ENCODE data around the gene TMEM269. TPM values are rescaled to one million over a fixed set of nuclear protein-coding genes. Genes with fewer than 3 reads are reported as not detected.

TMEM269 gene
- total and polyA plus RNA-seq, 9 of the 15 experiments (the other 6 are each of a cell fraction or from before 2014, with no cell fraction given), result 0.09 to 0.49 (median 0.21) TPM

DNA sequence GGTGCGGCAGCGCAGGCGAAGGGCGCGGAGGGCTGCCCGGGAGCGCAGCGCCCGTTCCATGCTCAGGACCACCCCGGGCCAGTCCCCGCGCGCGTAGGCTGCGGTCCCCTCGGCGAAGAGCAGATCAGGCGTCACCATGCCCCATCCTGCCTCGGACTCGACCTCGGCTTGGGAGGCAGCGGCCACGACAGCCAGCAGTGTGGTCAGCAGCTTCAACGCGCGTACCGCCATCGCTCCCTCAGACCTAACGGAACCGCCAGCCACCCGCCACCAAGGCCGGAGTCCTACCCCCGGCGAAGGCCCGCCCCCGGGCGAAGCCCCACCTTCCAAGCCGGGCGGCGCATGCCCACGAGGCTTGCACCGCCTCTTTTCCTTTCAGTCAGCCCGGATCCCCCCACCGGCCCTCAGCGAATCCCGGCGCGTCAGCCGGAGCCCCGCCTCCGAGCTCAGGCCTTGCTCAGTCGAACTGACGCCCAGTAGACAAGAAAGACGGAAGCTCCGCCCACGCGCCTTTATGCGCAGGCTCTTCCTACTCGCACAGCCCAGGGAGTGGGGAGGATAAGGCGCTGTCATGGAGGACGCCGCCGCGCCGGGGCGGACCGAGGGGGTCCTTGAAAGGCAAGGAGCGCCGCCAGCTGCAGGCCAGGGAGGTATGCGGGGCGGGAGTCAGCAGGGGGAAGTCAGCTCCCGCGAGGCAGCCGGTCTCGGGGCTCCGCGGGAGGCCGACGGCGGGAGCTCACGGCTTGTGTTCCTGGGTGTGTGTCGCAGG lies 17.9 kb upstream of the TMEM269 start, which contains the start of the genes C1orf50 and P3H1 (continued):
- TF ChIP-seq SMAD4 (CRISPR knock-in tag; conservative IDR thresholded peaks at IDR 0.05), result 0 out of 2 replicates have a peak, but pooled peaks have one; percentile 44
- peak; percentile 87 for TF ChIP-seq PML (IDR thresholded peaks at IDR 0.05; ENCODE audit: low read length)
- TF ChIP-seq NR2C2 (CRISPR knock-in tag; IDR thresholded peaks at IDR 0.05), result peak; percentile 10
- TF ChIP-seq NR2C2 (tag; IDR thresholded peaks at IDR 0.05), result no peak
- TF ChIP-seq CREB1 (IDR thresholded peaks at IDR 0.05), result 0 out of 2 replicates have a peak, but pooled peaks have one; percentile 47
- peak; percentile 82 for TF ChIP-seq CREB1 (CRISPR knock-in tag; IDR thresholded peaks at IDR 0.05)
- TF ChIP-seq KLF13 (tag; IDR thresholded peaks at IDR 0.05; ENCODE audit: borderline replicate concordance, low read depth), result no peak; the same call in 1 of the 2 replicates
- TF ChIP-seq, protein P1, sequence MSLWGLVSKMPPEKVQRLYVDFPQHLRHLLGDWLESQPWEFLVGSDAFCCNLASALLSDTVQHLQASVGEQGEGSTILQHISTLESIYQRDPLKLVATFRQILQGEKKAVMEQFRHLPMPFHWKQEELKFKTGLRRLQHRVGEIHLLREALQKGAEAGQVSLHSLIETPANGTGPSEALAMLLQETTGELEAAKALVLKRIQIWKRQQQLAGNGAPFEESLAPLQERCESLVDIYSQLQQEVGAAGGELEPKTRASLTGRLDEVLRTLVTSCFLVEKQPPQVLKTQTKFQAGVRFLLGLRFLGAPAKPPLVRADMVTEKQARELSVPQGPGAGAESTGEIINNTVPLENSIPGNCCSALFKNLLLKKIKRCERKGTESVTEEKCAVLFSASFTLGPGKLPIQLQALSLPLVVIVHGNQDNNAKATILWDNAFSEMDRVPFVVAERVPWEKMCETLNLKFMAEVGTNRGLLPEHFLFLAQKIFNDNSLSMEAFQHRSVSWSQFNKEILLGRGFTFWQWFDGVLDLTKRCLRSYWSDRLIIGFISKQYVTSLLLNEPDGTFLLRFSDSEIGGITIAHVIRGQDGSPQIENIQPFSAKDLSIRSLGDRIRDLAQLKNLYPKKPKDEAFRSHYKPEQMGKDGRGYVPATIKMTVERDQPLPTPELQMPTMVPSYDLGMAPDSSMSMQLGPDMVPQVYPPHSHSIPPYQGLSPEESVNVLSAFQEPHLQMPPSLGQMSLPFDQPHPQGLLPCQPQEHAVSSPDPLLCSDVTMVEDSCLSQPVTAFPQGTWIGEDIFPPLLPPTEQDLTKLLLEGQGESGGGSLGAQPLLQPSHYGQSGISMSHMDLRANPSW (CRISPR knock-in tag; IDR thresholded peaks at IDR 0.05), result 0 out of 2 replicates have a peak, but pooled peaks have one; percentile 58
- TF ChIP-seq RNF2 (IDR thresholded peaks at IDR 0.05), result no peak
- 0 out of 2 replicates have a peak, but pooled peaks have one; percentile 18 for TF ChIP-seq BCOR (IDR thresholded peaks at IDR 0.05)
- no peak for TF ChIP-seq ZNF699 (CRISPR knock-in tag; IDR thresholded peaks at IDR 0.05; ENCODE audit: insufficient replicate concordance)
- TF ChIP-seq RBM17 (IDR thresholded peaks at IDR 0.05; ENCODE audit: borderline replicate concordance, low read depth, low read length), result no peak
- no peak for TF ChIP-seq LARP7 (IDR thresholded peaks at IDR 0.05)
- TF ChIP-seq, protein P2, sequence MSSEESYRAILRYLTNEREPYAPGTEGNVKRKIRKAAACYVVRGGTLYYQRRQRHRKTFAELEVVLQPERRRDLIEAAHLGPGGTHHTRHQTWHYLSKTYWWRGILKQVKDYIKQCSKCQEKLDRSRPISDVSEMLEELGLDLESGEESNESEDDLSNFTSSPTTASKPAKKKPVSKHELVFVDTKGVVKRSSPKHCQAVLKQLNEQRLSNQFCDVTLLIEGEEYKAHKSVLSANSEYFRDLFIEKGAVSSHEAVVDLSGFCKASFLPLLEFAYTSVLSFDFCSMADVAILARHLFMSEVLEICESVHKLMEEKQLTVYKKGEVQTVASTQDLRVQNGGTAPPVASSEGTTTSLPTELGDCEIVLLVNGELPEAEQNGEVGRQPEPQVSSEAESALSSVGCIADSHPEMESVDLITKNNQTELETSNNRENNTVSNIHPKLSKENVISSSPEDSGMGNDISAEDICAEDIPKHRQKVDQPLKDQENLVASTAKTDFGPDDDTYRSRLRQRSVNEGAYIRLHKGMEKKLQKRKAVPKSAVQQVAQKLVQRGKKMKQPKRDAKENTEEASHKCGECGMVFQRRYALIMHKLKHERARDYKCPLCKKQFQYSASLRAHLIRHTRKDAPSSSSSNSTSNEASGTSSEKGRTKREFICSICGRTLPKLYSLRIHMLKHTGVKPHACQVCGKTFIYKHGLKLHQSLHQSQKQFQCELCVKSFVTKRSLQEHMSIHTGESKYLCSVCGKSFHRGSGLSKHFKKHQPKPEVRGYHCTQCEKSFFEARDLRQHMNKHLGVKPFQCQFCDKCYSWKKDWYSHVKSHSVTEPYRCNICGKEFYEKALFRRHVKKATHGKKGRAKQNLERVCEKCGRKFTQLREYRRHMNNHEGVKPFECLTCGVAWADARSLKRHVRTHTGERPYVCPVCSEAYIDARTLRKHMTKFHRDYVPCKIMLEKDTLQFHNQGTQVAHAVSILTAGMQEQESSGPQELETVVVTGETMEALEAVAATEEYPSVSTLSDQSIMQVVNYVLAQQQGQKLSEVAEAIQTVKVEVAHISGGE (CRISPR knock-in tag; IDR thresholded peaks at IDR 0.05), result no peak
- TF ChIP-seq, protein P3, sequence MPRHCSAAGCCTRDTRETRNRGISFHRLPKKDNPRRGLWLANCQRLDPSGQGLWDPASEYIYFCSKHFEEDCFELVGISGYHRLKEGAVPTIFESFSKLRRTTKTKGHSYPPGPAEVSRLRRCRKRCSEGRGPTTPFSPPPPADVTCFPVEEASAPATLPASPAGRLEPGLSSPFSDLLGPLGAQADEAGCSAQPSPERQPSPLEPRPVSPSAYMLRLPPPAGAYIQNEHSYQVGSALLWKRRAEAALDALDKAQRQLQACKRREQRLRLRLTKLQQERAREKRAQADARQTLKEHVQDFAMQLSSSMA (CRISPR knock-in tag; IDR thresholded peaks at IDR 0.05), result no peak
- peak; percentile 57; the same call in 1 of the 2 replicates for TF ChIP-seq ZBTB17 (CRISPR knock-in tag; IDR thresholded peaks at IDR 0.05)
- TF ChIP-seq NFRKB (IDR thresholded peaks at IDR 0.05; ENCODE audit: low read depth), result peak; percentile 74
- TF ChIP-seq, protein P4, sequence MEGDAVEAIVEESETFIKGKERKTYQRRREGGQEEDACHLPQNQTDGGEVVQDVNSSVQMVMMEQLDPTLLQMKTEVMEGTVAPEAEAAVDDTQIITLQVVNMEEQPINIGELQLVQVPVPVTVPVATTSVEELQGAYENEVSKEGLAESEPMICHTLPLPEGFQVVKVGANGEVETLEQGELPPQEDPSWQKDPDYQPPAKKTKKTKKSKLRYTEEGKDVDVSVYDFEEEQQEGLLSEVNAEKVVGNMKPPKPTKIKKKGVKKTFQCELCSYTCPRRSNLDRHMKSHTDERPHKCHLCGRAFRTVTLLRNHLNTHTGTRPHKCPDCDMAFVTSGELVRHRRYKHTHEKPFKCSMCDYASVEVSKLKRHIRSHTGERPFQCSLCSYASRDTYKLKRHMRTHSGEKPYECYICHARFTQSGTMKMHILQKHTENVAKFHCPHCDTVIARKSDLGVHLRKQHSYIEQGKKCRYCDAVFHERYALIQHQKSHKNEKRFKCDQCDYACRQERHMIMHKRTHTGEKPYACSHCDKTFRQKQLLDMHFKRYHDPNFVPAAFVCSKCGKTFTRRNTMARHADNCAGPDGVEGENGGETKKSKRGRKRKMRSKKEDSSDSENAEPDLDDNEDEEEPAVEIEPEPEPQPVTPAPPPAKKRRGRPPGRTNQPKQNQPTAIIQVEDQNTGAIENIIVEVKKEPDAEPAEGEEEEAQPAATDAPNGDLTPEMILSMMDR (IDR thresholded peaks at IDR 0.05 in 2 of 3, conservative IDR thresholded peaks at IDR 0.05 in 1 of 3; ENCODE audit: insufficient read depth in 2 of 3, low read depth in 1 of 3, low read length in 3 of 3), result peak in 1 of 3 experiments; percentile 10; a peak in 2 of 6 replicates
- no peak for TF ChIP-seq PHB2 (IDR thresholded peaks at IDR 0.05; ENCODE audit: low read depth)
- no peak for TF ChIP-seq ZNF253 (CRISPR knock-in tag; conservative IDR thresholded peaks at IDR 0.05)
